KOPT-K1 (cell line): Measurements from ENCODE around the gene WTIP.

ENCODE experiments used
- H3K27ac ChIP-seq: fragments of 200-600 bp; sonication (generic); 2 replicates; pipeline ENCODE4 v1.5.1; 2016; ENCODE audit warnings: antibody characterized with exemption, mild to moderate bottlenecking, low read depth, low read length; ENCODE audit not compliant: poor library complexity, severe bottlenecking
- H3K36me3 ChIP-seq: fragments of 200-600 bp; sonication (generic); 2 replicates; pipeline ENCODE4 v1.5.1; 2017; ENCODE audit warnings: antibody characterized with exemption, mild to moderate bottlenecking, low read length, moderate library complexity; ENCODE audit not compliant: insufficient read depth
- H3K9me3 ChIP-seq: fragments of 200-600 bp; sonication (generic); 2 replicates; pipeline ENCODE4 v1.5.1; 2017; ENCODE audit warnings: antibody characterized with exemption, low read length, mild to moderate bottlenecking; ENCODE audit not compliant: insufficient read depth, poor library complexity, severe bottlenecking

WTIP gene

DNA sequence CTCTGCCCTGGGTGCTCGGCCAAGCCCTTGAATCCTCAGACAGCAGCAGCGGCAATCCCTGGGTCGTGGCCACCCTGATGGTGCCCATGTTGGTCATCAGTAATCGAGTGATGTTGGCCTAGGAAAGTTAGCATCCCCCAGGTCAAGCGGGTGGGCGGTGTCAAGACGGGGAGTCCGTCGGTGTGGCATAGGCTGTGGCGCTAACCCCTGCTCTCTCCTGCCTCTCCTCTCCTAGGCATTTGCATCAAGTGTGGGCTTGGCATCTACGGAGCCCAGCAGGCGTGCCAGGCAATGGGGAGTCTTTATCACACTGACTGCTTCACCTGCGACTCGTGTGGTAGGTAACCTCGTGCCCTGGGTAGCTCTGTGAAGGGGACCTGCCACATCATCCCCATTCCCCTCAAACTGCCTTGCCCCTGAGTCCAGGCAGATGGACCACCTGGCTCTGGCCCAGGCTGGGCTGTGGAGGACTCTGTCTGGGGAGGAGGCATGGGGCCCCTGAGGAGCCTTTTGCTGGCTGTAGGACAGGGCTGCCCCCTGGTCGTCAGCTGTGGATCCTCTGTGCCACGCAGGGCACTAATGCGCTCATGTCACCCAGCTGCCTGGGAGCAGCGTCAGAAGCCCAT, 8.7 kb downstream of the WTIP start:
- Histone ChIP-seq H3K27ac (no peak overlapping the region), H3K36me3 (no peaks in the 10 kb centered on the region), H3K9me3 (no peaks in the 10 kb centered on the region)

GRCh38 chr19:34493038-34493648, 11.6 kb downstream of the WTIP start:
- Histone ChIP-seq H3K27ac (no peak overlapping the region), H3K9me3 (no peaks in the 10 kb centered on the region), H3K36me3 (no peaks in the 10 kb centered on the region)

GRCh38 chr19:34493649-34494044, 12.1 kb downstream of the WTIP start:
- H3K27ac ChIP-seq: no peak overlapping the region
- no peaks in the 10 kb centered on the region for H3K9me3 ChIP-seq
- no peaks in the 10 kb centered on the region for H3K36me3 ChIP-seq

DNA sequence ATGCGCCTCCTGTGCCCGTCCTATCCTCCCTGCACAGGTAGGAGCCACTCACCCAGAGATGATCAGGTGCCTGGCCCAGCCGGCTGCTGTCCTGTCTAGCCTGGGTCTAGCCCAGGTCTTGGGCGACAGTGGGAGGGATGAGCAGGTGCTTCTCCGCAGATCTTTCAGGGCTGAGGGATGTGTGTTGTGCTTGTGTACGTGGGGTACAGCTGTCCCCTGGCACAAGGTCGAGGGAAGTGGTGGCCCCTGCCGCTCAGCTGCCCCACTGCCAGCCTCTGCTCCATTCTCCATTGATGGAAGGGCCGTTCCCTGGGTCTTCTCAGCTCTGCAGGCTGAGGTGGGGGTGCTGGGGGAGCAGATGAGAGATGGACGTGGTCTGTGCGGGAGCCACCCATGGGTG, 13.0 kb downstream of the WTIP start:
- Histone ChIP-seq H3K9me3 (no peaks in the 10 kb centered on the region), H3K36me3 (no peaks in the 10 kb centered on the region), H3K27ac (no peak overlapping the region)

- H3K9me3 ChIP-seq: no peaks in the 10 kb centered on the region
- no peak overlapping the region for H3K27ac ChIP-seq
- H3K36me3 ChIP-seq: no peaks in the 10 kb centered on the region
These were observed 13.9 kb downstream of the WTIP start for GRCh38 chr19:34495416-34495815.

GRCh38 chr19:34497112-34497805, 15.7 kb downstream of the WTIP start:
- no peak overlapping the region for H3K27ac ChIP-seq
- no peaks in the 10 kb centered on the region for H3K9me3 ChIP-seq
- no peaks in the 10 kb centered on the region for H3K36me3 ChIP-seq

DNA sequence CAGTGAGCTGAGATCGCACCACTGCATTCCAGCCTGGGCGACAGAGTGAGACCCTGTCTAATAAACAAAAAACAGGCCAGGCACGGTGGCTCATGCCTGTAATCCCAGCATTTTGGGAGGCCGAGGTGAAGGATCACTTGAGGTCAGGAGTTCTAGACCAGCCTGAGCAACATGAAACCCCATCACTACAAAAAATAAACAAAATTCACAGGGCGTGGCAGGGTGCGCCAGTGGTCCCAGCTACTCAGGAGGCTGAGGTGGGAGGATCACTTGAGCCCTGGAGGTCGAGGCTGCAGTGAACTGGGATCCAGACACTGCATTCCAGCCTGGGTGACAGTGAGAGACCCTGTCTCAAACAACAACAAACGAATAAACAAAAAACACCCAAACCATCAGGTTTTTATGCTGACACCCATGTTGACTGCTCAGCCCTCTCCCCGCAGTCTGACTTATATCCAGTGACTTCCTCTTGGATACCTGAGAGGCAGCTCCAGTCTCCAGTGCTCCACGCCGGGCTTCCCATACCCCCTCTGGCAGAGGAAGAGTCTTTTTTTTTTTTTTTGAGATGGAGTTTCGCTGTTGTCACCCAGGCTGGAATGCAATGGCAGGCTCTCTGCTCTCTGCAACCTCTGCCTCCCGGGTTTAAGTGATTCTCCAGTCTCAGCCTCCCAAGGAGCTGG, 17.7 kb downstream of the WTIP start:
- Histone ChIP-seq H3K27ac (no peak overlapping the region), H3K9me3 (no peaks in the 10 kb centered on the region), H3K36me3 (no peaks in the 10 kb centered on the region)

DNA sequence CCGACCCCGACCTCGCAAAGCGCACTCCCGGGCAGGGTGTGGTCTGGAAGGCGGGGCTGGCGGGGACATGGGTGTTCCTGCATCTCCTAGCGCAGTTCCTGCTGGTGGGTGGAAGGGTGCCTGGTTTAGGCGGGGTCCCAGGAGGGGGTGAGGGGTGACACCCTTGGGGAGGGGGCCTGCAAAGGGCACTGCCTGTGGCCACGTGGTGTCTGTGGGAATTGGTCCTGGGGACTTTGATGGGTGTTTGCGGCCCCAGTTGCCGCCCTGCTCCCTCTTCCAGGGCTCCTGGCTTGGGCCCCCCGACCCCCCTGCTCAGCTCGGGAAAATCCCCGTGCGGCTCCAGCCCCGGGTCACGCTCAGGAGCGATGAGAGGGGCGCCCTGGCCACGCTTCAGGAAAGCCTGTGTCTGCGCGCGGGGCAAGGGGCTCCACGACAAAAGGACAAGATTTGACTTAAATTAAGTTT, 19.1 kb downstream of the WTIP start:
- no peaks in the 10 kb centered on the region for H3K9me3 ChIP-seq
- no peaks in the 10 kb centered on the region for H3K36me3 ChIP-seq
- H3K27ac ChIP-seq: no peak overlapping the region

GRCh38 chr19:34501339-34502320, 20.1 kb downstream of the WTIP start:
- Histone ChIP-seq H3K27ac (no peak overlapping the region), H3K9me3 (no peaks in the 10 kb centered on the region), H3K36me3 (no peaks in the 10 kb centered on the region)

DNA sequence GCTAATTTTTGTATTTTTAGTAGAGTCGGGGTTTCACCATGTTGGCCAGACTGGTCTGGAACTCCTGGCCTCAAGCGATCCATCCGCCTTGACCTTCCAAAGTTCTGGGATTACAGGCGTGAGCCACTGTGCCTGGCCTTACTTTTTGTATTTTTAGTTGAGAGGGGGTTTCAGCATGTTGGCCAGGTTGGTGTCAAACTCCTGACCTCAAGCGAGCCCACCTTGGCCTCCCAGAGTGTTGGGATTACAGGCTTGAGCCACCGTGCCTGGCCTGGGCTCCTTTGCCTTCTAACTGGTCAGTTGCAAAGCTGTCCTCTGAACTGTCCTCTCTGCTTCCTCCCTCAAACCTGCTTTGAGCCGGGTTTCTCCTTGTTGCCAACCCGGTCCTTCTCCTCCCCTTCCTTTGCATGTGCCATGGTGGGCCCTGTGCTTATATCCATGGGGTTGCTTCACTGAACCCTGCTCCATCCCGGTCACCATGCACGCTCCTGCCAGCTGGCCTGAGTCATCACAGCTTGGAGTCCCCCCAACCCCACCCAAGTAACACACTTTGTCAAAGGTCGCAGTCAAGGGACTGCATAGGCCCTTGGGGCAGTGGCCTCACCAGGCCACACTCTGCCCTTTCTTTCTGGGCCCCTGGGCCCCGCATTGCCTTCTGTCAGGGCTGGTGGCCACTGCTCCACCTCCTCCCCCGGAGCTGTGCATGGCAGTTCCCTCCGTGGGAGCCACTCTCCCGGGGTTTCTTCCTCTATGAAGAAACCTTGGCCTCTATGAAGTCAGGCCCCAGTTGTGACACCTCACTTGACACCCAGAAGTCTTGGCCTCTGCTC, 21.2 kb downstream of the WTIP start:
- H3K36me3 ChIP-seq: no peaks in the 10 kb centered on the region
- H3K9me3 ChIP-seq: no peaks in the 10 kb centered on the region
- H3K27ac ChIP-seq: no peak overlapping the region

- H3K27ac ChIP-seq: no peak overlapping the region
- H3K36me3 ChIP-seq: no peaks in the 10 kb centered on the region
These were observed 22.1 kb downstream of the WTIP start for GRCh38 chr19:34503531-34504272.

DNA sequence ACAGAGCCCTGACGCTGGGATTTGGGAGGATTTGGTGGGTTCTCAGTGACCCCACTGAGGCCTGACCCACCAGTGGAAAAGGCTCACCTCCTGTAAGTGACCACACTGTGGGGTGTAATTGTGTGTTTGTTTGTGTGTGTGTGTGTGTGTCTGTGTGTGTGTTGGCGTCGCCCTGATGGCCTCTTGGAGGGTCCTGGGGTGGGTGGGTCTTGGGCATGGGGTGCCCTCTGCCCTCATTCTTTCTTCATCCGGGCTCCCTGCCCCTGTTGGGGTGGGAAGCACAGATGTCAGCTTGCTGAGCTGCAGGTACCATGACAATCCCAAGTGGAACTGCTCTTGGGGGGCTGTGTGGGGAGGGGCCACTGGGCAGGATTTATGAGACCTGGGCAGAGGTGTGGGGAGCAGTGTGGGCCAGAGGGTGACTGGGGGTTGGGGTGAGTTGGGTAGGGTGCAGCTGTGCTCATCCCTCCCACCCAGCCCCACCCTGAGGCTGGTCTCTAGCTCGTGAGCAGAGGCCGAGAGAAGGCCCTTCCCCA, 22.8 kb downstream of the WTIP start:
- Histone ChIP-seq H3K9me3 (no peaks in the 10 kb centered on the region), H3K27ac (no peak overlapping the region), H3K36me3 (no peaks in the 10 kb centered on the region)

More at GRCh38 chr19:34503531-34504272, 22.1 kb downstream of the WTIP start:
- no peaks in the 10 kb centered on the region for H3K9me3 ChIP-seq

- H3K9me3 ChIP-seq: no peaks in the 10 kb centered on the region
- no peaks in the 10 kb centered on the region for H3K36me3 ChIP-seq
- H3K27ac ChIP-seq: no peak overlapping the region
These were observed 23.3 kb downstream of the WTIP start for GRCh38 chr19:34504809-34505291.
